Left lobe of liver (tissue), 2 donors: ENCODE data around the gene CLSTN2. TPM values are rescaled to one million over a fixed set of nuclear protein-coding genes. Genes with fewer than 3 reads are reported as not detected.
A peak's percentile ranks its signal among the peaks of the same experiment; 100 is the strongest.

Experiments used
- ATAC-seq: fragments of 200-7000 bp; cut with Tn5 transposase; one replicate; pipeline ENCODE4 v1.9.1; 2020; ENCODE audit warnings: mild to moderate bottlenecking, moderate library complexity
- DNase-seq: peaks from one replicate; pipeline ENCODE4 v3.0.0-alpha.2; 2020; ENCODE audit warnings: low spot score
- total RNA-seq: library from RNA; stranded (reverse); gene quantifications from one replicate; pipeline ENCODE4 v1.2.1, GENCODE V29; 2021
- donor health status: DM: no; HTN: no; CAD: no; lungs with moderate emphysema.
- donor health status: DM: no; HTN: yes; CAD: no.

CLSTN2 gene
- total RNA-seq, 1 donor from 2014 or later = 1.9 TPM

DNA sequence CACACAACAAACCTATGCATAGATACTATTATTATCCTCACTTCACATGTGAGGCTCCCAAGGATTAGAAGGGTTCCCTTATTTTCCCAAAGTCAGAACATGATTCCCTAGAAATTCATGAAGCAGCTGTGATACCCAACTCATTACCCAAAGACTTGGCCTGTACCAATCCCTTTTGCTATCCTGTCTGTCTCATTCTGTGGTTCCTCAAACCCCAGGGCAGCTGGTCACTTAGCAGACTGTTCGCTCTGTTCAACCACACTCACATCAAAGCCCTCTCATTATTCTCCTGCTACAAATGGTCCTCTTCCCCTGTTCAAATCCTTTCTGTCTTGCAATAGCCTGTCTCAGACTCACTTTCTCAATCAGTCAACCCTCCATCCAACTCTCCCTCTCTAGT, 588.6 kb downstream of the CLSTN2 start:
- DNase-seq = no peak
- no peak for ATAC-seq

DNA sequence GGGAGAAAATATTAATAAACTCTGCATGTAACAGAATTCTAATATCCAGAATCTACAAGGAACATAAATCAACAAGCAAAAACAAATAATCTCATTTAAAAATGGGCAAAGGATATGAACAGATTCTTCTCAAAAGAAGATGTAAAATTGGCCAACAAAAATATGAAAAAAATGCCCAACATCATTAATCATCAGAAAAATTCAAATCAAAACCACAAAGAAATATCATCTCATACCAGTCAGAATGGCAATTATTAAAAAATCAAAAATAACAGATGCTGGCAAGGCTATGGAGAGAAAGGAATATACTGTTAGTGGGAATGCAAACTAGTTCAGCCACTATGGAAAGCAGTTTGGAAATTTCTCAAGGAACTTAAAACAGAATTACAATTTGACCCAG, 592.2 kb downstream of the CLSTN2 start:
- DNase-seq (no peak), ATAC-seq (no peak)

DNA sequence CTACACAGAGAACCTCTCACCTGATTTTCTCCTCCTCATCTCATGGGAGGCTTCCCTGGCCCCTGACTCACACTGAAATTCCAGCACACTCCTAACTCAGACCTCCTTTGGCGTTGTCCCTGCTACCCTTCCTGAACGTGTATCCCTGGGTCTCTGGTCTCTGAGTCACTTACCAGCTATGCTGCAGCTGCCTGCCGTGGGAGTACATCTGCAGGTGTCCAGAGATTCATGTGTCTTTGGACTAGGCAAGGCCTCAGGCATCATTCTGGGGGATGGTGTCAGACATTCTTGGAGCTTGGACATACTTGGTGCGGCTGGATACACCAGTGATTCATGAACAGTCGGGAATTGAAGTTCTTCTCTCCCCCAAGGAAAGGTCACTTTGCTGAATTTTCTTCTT, 594.1 kb downstream of the CLSTN2 start:
- no peak for DNase-seq
- no peak for ATAC-seq

DNA sequence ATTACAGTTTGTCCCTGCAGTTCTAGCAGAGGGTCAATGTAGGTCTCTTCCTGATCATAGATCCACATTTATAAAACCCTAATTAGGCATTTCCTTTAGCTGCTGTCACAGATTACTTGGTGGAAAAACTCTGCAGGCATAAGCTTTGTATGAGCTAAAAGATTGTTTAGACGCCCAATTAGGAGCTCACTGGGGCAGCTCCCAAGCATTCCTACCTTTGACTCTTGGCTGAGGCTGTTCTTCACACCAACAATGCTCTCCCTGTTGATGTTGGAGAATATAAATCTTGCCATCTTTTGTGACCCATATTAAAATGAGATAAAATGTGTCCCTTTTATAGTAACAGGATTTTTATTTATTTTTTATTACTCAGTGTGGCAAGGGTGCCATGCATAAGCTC, 594.6 kb downstream of the CLSTN2 start:
- no peak for ATAC-seq
- no peak for DNase-seq

DNA sequence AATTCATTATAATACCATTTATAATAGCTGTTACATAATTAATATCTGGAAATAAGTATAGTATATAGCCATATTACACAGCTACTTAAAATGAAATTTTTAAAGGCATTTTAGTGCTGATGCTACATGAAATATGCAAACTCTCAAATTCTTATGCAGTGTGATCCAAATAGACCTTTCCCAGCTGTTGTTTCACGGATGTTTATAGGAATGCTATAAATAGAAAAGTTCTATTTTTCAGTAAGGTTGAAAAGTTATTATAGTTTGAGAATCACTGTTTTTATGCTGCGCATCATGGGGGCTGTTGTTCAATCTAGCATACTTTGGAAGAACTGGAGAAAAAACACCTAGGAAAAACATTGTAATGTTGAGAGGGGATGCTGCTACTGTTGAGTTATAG, 595.1 kb downstream of the CLSTN2 start:
- DNase-seq (no peak), ATAC-seq (no peak)

DNA sequence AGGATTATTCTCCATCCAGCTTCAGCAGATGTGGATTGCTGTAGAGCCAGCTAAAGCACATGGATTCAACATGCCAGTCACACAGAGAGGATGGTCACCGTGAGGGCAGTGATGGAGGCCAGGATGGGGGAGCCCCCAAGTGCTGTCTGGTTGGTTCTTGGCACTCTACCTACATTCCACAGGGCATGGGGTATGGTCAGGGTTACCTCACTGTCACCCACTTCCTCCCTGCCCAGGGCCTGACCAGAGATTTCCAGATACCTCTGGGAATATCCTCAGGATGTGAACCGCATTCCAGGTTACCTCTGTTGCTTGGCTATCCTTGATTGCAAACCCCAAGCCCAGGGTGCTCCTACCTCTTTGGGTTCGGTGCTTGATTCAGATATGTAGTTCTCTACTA, 595.6 kb downstream of the CLSTN2 start:
- ATAC-seq = no peak
- DNase-seq = no peak

DNA sequence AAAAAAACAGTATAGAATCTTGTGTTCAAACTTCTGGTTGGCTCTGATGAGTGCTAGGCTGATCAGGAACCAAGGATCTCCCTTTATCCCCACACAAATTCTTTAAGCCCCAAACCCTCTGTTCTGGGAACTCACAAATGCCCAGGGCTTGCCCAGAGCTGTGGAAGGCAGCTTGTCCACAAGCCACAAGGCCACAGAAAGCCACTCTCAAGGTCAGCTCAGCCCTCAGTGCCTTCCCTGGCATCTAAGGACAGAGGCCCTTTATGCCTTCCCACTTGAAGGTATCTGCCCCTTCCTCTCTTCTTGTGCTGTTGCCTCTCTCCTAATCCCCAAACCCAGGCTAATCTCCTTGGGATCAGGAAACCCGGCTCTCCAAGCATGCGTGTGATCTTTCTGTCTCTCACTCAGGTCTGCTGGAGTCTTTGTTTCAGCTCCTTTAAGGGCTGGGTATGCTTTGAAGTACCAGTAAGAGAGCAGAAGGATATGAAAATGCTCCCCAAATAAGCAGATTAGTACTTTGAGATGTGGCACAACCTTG, 597.9 kb downstream of the CLSTN2 start:
- DNase-seq = no peak
- no peak for ATAC-seq

DNA sequence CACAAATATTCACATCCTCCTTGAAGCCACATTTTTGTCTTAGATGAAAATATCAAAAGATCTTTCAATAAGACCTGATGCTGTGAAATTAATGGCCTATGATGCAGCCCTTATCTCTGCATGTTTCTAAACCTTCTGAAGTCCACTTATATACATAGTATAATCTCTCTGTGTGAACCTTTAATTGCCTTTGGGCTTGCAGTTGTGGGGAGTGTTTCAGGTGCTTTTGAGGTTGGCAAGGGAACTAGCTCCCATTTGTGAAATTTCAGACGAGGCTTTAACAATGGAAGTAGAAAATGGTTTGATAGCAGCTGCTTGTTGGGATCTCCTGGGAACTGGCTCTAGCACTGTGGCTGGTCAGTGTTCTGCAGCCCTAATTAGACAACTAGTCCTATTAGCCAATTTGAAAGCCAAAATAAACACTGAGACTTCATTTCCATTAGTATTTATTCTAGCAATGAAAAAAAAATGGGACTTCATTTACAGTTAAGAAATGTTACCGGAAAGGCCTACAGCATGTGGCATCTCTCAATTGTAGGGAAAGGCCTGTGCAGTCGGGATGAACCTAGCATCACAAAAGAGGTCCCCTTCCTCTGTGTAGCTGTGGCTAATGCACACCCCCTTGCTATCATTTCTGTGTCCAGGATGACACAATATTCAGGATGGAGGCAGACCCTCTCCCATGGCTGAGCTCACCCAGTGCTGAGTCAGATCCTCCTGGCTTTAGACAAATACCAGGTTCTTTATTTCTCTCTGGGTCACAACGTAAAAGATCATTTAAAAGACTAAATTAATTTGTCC, 602.1 kb downstream of the CLSTN2 start:
- DNase-seq (no peak), ATAC-seq (no peak)

DNA sequence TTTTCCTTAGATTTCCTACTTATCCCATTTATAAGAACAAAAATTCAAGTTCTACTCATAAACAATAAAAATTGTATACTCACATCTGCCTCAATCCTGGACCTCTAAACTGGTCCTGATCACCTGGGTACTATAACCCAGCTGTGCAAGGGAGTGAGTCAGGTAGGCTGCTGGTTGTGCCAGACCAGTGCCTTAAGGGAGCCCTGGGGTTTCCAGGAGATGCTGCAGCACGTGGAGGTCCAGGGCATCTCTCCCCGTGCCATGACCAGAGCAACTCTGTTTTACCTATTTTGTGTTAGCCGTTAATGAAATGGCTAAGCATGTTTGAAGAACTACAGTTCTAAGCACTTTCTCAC, 602.7 kb downstream of the CLSTN2 start:
- DNase-seq = no peak
- ATAC-seq = no peak

DNA sequence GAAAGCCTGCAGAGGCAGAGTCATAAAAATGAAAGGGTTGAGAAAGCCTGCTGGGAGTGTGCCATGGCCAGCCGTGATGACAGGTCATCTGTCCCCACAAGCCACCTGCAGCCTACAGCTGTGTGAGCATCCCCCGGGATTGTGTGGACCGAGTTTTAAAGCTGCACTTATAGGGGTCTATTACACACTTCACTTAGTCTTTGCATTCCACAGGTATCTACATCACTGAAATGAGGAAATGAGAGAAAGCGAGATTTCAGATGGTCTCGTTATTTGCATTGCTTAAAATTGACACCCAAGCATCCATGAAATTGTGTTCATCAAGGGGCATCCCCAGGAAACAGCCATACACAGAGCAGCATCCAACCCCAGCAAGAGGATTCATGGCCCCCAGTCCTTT, 605.3 kb downstream of the CLSTN2 start:
- DNase-seq = no peak
- ATAC-seq = no peak

DNA sequence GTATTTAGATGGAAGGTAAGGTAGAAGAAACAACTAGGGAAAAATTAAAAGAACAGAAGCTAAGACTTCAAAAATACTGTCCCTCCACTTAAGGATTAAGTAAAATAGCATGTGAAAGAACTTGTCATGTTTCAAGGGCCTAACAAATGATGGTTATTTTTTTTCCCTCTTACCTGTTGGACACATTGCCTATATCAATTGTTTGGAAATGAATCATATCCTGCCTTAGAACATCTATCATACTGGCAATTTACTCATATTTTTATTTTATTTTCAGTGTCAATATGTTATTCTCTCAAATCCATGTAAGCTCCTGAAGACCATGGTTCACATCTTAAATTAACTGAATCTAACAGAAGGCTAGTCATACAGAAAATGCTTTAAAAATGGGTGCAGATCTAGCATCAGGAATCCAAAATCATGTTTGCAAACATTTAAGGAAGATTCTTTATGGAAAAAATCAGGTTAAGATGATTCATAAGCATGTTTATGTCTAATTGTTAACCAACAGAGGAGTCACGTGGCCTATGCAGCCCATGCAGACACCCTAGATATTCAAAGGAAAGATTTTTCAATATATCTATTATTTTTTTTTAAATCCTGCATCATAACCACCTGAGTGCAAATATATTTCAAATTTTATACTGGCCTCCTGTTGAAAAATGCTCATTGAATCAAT, 607.1 kb downstream of the CLSTN2 start:
- ATAC-seq (no peak), DNase-seq (no peak)

DNA sequence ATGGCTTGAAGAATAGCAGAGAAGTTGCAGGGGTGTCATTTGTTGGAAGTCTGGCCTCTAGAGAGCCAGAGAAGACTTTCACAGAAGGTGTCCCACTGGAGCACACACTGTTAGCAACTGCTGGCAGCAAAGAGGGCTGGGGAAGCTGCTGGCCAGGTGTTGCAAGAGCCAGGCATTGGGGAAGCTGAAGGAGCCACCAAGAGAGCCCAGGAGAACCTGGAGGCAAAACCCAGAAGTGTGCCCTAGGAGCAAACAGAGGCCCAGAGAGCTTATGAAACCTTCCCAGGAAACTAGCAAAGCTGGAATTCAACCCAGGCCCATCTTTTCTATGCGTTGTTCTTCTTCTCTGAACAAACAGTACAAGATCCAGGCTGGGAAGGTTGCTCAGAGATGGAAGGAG, 610.2 kb downstream of the CLSTN2 start:
- no peak for DNase-seq
- no peak for ATAC-seq

DNA sequence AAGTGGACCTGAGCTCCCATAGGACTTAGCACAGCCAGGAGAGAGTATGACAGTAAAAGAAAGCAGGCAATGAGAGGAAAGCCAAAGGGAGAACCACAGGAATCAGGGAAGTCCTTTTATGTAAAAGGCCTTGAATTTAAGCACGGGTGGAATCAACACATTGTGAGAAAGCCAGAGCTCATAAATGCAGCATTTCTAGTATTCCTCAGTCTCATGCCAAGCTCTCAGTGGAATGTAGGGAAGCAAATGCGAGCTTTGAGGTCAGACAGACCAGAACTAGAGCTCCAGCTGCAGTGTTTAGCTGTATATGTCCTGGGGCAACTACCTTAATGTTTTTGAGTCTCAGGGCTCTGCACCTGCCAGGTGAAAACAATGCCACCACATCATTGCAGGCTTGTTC, 610.8 kb downstream of the CLSTN2 start:
- no peak for DNase-seq
- no peak for ATAC-seq

DNA sequence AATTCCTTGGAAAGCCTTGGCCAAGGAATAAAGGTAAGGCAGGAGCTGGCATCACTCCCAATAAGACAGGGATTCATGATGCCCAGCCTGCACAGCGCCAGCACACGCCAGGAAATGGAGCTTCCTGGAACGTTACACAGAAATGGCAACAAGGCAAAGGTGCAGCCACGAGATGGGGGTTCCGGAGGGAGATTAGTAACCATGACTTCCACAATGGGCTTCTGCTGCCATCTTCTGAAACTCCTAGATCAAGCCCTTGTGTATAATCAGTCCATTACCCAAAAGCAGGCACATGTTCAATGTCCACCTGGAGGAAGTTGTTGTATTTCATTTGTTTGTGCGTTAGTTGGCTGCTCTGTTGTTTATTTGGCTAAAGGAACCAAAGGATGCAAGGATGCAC, 611.7 kb downstream of the CLSTN2 start:
- ATAC-seq (no peak), DNase-seq (no peak)

DNA sequence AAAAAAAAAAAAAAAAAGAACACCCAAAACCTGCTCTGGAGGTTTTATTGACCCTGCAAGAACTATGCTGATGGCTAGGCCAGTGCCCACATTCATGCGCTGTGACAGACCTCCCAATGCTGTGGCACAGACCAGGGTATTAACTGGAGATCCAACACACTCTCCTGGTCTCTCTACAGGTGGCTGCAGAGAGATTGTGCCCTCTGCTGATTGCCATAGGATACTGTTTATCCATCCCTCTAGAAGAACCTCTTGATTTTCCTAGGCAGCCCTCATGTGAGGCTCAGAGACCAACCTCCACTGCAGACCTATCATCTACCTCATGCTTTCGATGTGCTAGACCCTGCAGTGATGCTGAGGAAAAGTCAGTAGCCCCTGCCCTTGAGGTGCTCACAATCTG, 617.4 kb downstream of the CLSTN2 start:
- ATAC-seq (no peak), DNase-seq (no peak)

DNA sequence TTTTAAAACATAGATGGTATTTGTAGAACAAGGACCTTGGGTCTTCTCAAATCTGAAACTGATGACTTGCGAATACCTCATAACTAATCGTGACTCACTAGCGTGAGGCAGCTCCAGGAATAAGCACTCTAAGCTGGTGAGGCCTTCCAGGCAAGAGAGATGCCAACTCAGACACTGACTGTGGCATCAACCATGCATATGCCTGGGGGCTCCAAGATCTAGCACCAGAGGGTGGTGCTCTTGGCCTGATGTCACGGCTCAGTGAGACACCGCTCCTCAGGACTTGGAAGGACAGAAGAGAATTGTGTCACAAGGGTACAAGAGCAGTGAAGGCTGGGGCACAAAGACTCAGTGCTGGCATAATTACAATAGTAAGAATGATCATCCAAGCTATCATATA, 617.9 kb downstream of the CLSTN2 start:
- ATAC-seq (no peak), DNase-seq (no peak)

DNA sequence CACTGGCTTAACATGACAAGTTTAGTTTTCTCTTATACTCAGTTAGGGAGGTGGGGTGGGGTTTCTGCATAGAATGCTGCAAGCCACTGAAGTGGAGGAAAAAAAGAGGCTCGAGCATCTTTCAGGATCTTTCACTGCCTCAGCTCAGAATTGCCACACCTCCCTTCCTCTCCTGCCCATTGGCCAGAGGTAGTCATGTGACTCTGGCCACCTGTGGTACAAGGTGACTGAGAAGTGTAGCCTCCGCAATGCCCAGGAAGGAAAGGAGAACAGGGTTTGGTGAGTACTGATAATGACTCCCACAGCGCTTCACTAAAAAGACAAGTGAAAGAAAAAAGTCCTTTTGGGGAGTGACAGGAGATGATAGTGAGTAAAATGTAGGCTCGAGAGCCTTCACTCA, 618.6 kb downstream of the CLSTN2 start:
- ATAC-seq (no peak), DNase-seq (no peak)

DNA sequence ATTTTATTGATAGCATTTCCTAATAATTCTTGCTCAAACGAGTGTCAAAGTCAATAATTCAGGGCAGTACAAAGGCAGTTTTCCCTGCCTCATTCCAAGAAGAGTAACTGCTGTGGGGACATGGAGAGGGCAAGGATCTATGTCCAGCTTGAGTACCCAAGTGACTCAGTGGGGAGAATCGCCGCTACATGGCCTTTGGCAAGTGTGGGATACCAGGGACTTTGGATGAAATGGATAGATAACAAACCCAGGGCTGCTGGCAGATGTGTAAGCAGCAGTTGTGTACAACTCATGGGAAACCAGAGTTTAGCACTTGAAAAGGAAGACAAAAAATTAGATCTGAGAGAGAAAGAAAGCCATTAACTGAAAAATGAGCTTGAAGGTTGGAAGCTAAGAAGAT, 620.7 kb downstream of the CLSTN2 start:
- ATAC-seq (no peak), DNase-seq (no peak)

DNA sequence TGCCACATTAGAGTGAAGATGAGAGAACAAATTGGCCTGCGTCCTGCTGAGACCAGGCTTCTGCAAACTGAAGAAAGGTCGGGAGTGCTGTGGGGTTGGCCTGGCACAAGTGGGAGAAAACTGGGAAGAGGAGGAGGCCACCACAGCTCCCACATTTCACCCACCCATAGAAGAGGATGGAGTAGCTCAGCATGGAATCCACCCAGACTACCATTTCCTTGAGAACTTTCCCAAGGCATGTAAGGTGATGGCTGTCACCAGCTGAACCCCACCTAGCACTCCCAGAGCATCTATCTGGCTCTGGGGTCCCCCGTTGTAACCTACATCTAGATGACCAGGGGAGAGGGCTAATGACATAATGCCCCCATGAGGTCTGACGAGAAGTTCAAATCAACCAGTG, 622.5 kb downstream of the CLSTN2 start:
- no peak for DNase-seq
- ATAC-seq = no peak

DNA sequence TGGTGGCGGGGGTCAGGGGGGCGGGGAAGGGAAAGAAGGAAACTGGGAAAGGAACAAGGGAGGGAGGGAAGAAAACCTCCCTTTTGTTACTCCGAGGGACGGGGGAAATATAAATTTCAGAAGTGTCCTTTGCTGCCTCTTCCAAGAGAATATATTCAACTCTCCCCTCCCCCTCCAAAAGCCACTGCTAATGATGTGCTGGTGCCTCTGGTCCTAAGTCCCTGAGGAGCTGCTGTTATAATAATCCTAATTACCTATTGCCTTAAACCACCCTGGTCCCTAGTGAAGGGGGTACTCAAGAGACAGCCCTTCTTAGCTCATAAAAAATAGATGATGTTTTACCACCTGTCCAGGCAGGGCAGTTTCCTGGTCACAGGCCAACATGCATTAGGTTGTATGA, 624.6 kb downstream of the CLSTN2 start:
- ATAC-seq = no peak
- no peak for DNase-seq

DNA sequence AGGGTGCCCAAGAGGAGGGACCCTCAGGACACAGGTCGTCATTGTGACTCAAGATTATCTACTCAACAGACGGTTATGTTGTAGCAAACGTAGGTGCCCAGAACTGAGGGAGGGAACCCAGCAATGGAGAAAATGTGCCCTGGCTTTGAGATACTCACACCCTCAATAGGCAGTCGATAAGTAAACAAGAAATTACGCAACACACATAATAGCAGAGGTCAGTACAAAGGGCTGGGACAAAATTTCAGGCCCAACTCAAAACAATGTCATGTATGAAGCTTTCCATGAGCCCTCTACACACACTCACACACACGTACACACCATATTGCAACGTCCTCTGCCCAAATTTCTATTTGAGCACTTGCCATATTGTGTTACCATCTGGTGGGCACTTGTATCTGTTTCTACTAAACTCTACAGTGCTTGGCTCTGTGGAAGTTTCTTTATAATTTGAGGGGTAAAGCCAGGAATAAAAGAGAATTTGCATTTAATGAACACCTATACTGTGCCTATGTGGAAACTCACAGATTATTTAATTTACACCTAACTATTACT, 628.3 kb downstream of the CLSTN2 start:
- DNase-seq (no peak), ATAC-seq (peak; percentile 87)

DNA sequence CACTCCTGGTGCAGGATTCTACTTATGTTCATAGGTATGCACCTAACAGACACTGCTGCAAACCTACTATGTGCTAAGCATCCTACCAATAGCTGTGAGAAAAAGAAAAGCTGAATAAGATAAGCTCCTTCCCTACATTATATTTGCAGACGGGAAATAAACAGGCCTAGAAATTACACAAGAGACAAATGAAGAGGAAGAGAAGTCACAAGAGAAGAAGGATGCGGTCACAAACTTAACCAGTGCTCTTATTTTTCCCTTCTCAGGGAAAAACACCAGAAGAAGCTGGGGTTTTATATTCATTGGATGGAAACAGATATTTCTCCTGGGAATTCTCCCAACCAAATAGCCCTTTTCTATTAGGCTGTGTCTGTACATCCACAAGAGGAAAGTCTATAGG, 633.1 kb downstream of the CLSTN2 start:
- DNase-seq = no peak
- no peak for ATAC-seq
